Common myeloid progenitor, CD34-positive (primary cell): ENCODE measurements around the gene CEACAM21.

Experiments used
- CTCF ChIA-PET: fragments of 350-600 bp; sonication (Branson Sonifier 250); formaldehyde crosslinking; loops from one replicate; lab custom pipeline; 2021; ENCODE audit warnings: antibody characterized with exemption; lab: Charles Lee
- POLR2A ChIA-PET: fragments of 350-600 bp; sonication (Branson Sonifier 250); formaldehyde crosslinking; loops from one replicate; lab custom pipeline; 2021; ENCODE audit warnings: antibody characterized with exemption; lab: Charles Lee
- DNase-seq, 3 donors: peaks; one replicate each; pipeline versions ENCODE4 v3.0.0 to v3.0.0-alpha.2; 2013
- H3K27ac ChIP-seq, 2 experiments: 1 replicate in 1 of 2; 2 replicates in 1 of 2; pipeline ENCODE4 v1.7.0; 2013; ENCODE audit warnings: inconsistent platforms in 2 of 2, low read length in 2 of 2, mild to moderate bottlenecking in 2 of 2, low read depth in 1 of 2, moderate library complexity in 1 of 2; ENCODE audit not compliant: severe bottlenecking in 2 of 2, insufficient read depth in 1 of 2, poor library complexity in 1 of 2
- H3K27me3 ChIP-seq, 5 experiments: replicated peaks in 2 of 5; 1 replicate in 3 of 5; 2 replicates in 2 of 5; pipeline versions ENCODE4 v1.6.1 to v1.7.0; 2013; ENCODE audit warnings: low read length in 4 of 5, mild to moderate bottlenecking in 2 of 5, moderate library complexity in 2 of 5, inconsistent platforms in 1 of 5; ENCODE audit not compliant: insufficient read depth in 5 of 5, control insufficient read depth in 4 of 5
- H3K36me3 ChIP-seq, 4 experiments: 1 replicate in 2 of 4; 2 replicates in 2 of 4; pipeline versions ENCODE4 v1.6.1 to v1.7.0; 2013; ENCODE audit warnings: low read length in 3 of 4, control low read depth in 1 of 4, mild to moderate bottlenecking in 1 of 4; ENCODE audit not compliant: control insufficient read depth in 4 of 4, insufficient read depth in 4 of 4
- H3K4me1 ChIP-seq, 4 experiments: 1 replicate in 3 of 4; 2 replicates in 1 of 4; pipeline versions ENCODE4 v1.6.1 to v1.7.1; 2013; ENCODE audit warnings: low read length in 3 of 4, mild to moderate bottlenecking in 3 of 4, control low read depth in 1 of 4, inconsistent platforms in 1 of 4, moderate library complexity in 1 of 4; ENCODE audit not compliant: control insufficient read depth in 4 of 4, insufficient read depth in 4 of 4; ENCODE audit errors: control extremely low read depth in 1 of 4
- H3K4me3 ChIP-seq, 7 experiments: 1 replicate in 4 of 7; 2 replicates in 3 of 7; pipeline versions ENCODE4 v1.5.1 to v1.7.0; 2013; ENCODE audit warnings: mild to moderate bottlenecking in 7 of 7, low read length in 6 of 7, moderate library complexity in 6 of 7, inconsistent platforms in 2 of 7, low read depth in 2 of 7, control low read depth in 1 of 7; ENCODE audit not compliant: insufficient read depth in 4 of 7, control insufficient read depth in 1 of 7; ENCODE audit errors: extremely low read depth in 1 of 7
- H3K9me3 ChIP-seq, 5 experiments: 1 replicate in 4 of 5; 2 replicates in 1 of 5; pipeline versions ENCODE4 v1.6.1 to v1.7.1; 2013; ENCODE audit warnings: low read length in 4 of 5, mild to moderate bottlenecking in 2 of 5, inconsistent platforms in 1 of 5, low read depth in 1 of 5, moderate library complexity in 1 of 5; ENCODE audit not compliant: control insufficient read depth in 4 of 5, insufficient read depth in 2 of 5; ENCODE audit errors: control extremely low read depth in 1 of 5
- WGBS: methylation state at CpG from one replicate; pipeline ENCODE4 v1.1.5; 2013; ENCODE audit not compliant: insufficient coverage; 5-methylcytosine and 5-hydroxymethylcytosine counted together

Gene CEACAM21

DNA sequence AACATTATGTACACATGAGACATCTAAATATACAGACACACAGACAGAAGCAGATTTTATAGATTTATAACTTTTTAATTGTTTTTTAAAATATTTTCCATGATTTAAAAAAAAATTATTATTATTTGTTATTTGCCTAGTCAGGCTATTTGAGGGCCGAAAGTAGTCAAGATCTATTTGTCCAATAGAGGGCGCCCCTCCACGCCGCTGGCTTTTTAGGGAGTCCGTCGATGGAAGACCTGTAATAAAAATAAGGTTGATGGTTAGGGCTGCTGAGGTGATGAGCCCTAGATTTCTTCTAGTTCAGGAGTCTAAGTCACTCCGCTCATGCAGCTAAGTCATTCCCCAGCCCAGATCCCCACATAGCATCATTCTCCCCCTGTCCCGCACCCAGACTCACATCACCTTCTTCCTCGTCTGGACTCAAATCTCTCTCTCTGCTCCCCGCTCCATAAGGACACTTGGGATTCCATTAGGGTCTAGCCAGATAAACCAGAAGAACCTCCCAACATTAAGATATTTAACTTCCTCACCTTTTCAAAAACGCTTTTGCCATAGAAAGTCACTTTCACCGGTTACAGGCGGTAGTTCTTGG lies 33.9 kb upstream of the CEACAM21 start:
- no peaks in the 10 kb centered on the region for H3K36me3 ChIP-seq
- H3K27ac ChIP-seq: no peak overlapping the region
- peak overlapping the region in 1 of 7 experiments; percentile 43 for H3K4me3 ChIP-seq
- peaks cover 12 to 47% (median 35%) of the 10 kb centered on the region in 4 experiments for H3K4me1 ChIP-seq
- H3K9me3 ChIP-seq: peaks cover 0 to 5% (median 0%) of the 10 kb centered on the region in 5 experiments
- CTCF ChIA-PET: interaction anchor here (1.1 to 4.9 kb wide), 9 partner anchors 10 to 94 kb away, joined by 4 to 30 read pairs (median 11); no protein-coding TSS in a partner anchor
- POLR2A ChIA-PET: no interaction called here
- no peaks in the 10 kb centered on the region for H3K27me3 ChIP-seq
- peak; percentile 75 to 83 (median 82) for DNase-seq
- WGBS: 75% methylated on average over 4 of the region's 13 CpGs

DNA sequence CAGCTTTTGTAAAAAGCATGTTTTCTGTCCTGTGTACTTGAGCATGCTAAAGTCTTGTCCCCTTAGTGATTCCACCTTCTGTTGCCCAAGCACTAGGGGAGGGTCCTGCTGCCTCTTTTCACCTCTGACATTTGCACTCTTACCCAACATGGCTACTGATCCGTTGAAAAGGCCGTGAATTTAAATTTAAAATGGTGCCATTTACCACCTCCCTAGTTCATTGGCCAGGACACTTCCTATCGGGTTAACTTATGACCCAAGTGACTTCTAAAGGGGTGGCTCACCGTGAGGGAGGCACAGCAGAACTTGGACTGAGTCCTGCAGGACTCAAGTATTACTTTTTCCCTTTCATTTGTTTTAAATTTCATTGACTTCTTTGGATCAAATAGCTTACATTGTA lies 33.3 kb upstream of the CEACAM21 start:
- peaks cover 0 to 5% (median 0%) of the 10 kb centered on the region in 5 experiments for H3K9me3 ChIP-seq
- ChIA-PET POLR2A (no interaction called here), CTCF (interaction anchor here (1.1 to 4.9 kb wide), 8 partner anchors 10 to 94 kb away, joined by 4 to 30 read pairs (median 12); no protein-coding TSS in a partner anchor)
- H3K4me3 ChIP-seq: no peak overlapping the region
- 95% methylated on average over 4 of the region's 4 CpGs for WGBS
- no peak for DNase-seq
- H3K4me1 ChIP-seq: peaks cover 17 to 53% (median 40%) of the 10 kb centered on the region in 4 experiments
- H3K27me3 ChIP-seq: no peaks in the 10 kb centered on the region
- H3K27ac ChIP-seq: no peak overlapping the region
- no peaks in the 10 kb centered on the region for H3K36me3 ChIP-seq

DNA sequence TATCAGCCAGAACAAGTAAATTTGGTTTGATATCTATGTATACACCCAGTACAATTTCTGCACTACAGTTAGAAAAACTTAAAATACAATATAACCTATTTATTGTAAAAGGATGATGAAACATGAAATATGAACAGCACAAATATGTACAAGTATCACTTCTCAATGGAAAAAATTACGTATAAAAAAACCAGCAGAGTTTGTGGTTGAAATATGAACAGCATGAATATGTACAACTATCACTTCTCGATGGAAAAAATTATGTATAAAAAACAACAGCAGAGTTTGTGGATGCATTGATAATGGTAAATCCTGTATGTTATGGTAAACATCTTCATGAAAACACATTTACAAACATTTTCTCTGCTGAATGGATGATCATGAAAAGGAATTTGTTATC lies 32.4 kb upstream of the CEACAM21 start:
- WGBS: no CpG with 5 or more reads among the region's 2 CpGs
- no peaks in the 10 kb centered on the region for H3K27me3 ChIP-seq
- H3K4me3 ChIP-seq: no peak overlapping the region
- no peak overlapping the region for H3K27ac ChIP-seq
- peaks cover 26 to 62% (median 48%) of the 10 kb centered on the region in 4 experiments for H3K4me1 ChIP-seq
- no peak for DNase-seq
- no peaks in the 10 kb centered on the region for H3K36me3 ChIP-seq
- H3K9me3 ChIP-seq: no peaks in the 10 kb centered on the region
- ChIA-PET CTCF (interaction anchor here (0.9 to 3.7 kb wide), 6 partner anchors 10 to 27 kb away, joined by 3 to 30 read pairs (median 12); no protein-coding TSS in a partner anchor), POLR2A (no interaction called here)

DNA sequence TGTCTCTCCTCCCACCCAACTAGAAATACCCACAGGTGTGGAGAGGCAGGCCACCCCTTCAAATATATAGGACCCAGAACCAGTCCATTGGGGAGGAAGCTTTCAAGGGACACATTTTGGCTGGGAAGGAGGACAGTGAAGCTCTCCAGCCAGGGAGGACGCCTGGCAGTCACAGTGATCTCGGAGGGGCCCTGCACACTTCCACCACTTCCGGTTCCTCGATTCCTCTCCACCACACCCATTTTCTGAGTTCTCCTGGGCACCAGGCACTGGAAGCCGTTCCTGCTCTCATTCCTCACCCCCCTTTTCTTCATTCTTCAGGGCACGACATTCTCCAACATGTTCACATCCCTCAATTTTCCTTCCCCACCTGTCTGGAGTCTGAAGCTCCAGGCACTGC lies 30.4 kb upstream of the CEACAM21 start:
- Histone ChIP-seq H3K36me3 (no peaks in the 10 kb centered on the region), H3K4me3 (peak overlapping the region in 4 of 7 experiments; percentile 7 to 60 (median 40)), H3K27me3 (no peaks in the 10 kb centered on the region), H3K27ac (peak overlapping the region in 1 of 2 experiments; percentile 55), H3K9me3 (no peaks in the 10 kb centered on the region), H3K4me1 (peaks cover 39 to 74% (median 58%) of the 10 kb centered on the region in 4 experiments)
- WGBS: 0% methylated on average over 6 of the region's 6 CpGs
- ChIA-PET CTCF (interaction anchor here (1.0 to 6.1 kb wide), 6 partner anchors 8 to 96 kb away, joined by 3 to 110 read pairs (median 8); no protein-coding TSS in a partner anchor), POLR2A (interaction anchor here (1.4 kb wide), 1 partner anchor 14 kb away, joined by 7 read pairs; no protein-coding TSS in a partner anchor)
- peak in 1 of 3 donors; percentile 55 for DNase-seq

DNA sequence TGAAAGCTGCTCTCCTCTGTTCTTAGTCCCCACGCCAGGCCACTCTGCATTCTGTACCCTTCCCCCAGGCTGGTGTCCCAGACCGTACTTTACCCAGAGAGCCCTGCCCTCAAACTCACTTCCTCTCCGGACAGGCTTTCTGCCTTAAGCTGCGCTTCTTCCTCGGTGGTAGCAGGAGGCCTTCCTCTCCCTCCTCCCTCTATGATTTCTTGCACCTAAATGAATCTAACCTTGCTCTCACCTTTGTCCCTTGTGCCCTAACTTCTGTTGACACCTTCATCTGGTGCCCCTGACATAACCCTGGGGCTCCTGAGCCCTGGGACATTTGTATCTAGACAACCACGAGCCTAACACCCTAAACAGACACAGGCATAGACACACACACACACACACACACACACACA lies 29.6 kb upstream of the CEACAM21 start:
- 3% methylated on average over 4 of the region's 6 CpGs for WGBS
- POLR2A ChIA-PET: interaction anchor here (0.7 to 1.4 kb wide), 3 partner anchors 15 to 119 kb away, joined by 3 to 7 read pairs (median 4); no protein-coding TSS in a partner anchor
- DNase-seq: peak in 2 of 3 donors; percentile 56 to 63
- peaks cover 0 to 4% (median 0%) of the 10 kb centered on the region in 4 experiments for H3K36me3 ChIP-seq
- H3K9me3 ChIP-seq: no peaks in the 10 kb centered on the region
- H3K27ac ChIP-seq: peak overlapping the region; percentile 21 to 55
- CTCF ChIA-PET: interaction anchor here (1.0 to 6.1 kb wide), 8 partner anchors 9 to 97 kb away, joined by 3 to 110 read pairs (median 8); no protein-coding TSS in a partner anchor
- H3K27me3 ChIP-seq: no peaks in the 10 kb centered on the region
- peaks cover 39 to 74% (median 66%) of the 10 kb centered on the region in 4 experiments for H3K4me1 ChIP-seq
- peak overlapping the region in 3 of 7 experiments; percentile 41 to 60 (median 47) for H3K4me3 ChIP-seq

DNA sequence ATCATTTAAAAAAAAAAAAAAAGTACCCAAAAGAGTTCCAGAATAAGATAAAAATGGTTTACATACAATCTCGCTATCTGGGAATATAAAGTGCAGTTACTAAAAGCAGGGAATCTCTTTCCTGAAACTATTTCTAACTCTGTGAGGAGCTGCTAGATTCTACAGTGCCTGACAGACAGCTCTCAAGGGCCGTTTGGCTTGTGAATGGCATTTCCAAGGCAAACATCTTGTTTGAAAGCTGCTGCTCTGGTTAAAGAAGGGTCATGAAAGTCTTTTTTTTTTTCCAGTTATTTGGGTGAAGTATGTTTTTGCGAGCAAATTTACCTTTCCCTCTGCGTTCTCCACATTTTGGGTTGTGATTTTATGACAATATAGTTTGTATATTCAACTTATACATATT lies 29.0 kb upstream of the CEACAM21 start:
- DNase-seq: no peak
- peaks cover 44 to 80% (median 71%) of the 10 kb centered on the region in 4 experiments for H3K4me1 ChIP-seq
- H3K4me3 ChIP-seq: no peak overlapping the region
- H3K36me3 ChIP-seq: peaks cover 0 to 8% (median 0%) of the 10 kb centered on the region in 4 experiments
- H3K27ac ChIP-seq: peak overlapping the region in 1 of 2 experiments; percentile 21
- POLR2A ChIA-PET: interaction anchor here (0.6 to 1.4 kb wide), 4 partner anchors 15 to 360 kb away, joined by 4 to 7 read pairs (median 4); no protein-coding TSS in a partner anchor
- no peaks in the 10 kb centered on the region for H3K27me3 ChIP-seq
- CTCF ChIA-PET: interaction anchor here (1.3 to 6.1 kb wide), 6 partner anchors 10 to 98 kb away, joined by 3 to 110 read pairs (median 12); no protein-coding TSS in a partner anchor
- 71% methylated on average over 2 of the region's 4 CpGs for WGBS
- H3K9me3 ChIP-seq: no peaks in the 10 kb centered on the region
